Mesothelial cell of epicardium (in vitro differentiated cells): Measurements from ENCODE around the gene LGALS1. TPM values are rescaled to one million over a fixed set of nuclear protein-coding genes. Genes with fewer than 3 reads are reported as not detected.

Experiments used
- DNase-seq, 2 experiments: peaks; one replicate each; pipeline ENCODE4 v3.0.0; 2021; ENCODE audit warnings: low spot score in 2 of 2; ENCODE audit not compliant: unreplicated experiment in 2 of 2
- H3K27ac Mint-ChIP-seq: 2 replicates; pipeline ENCODE4 v1.8.0; 2021; ENCODE audit warnings: mixed read lengths
- H3K27me3 Mint-ChIP-seq: 2 replicates; pipeline ENCODE4 v1.8.0; 2021; ENCODE audit warnings: low read depth, mixed read lengths
- H3K36me3 Mint-ChIP-seq: 2 replicates; pipeline ENCODE4 v1.8.0; 2021; ENCODE audit warnings: mixed read lengths
- H3K4me1 Mint-ChIP-seq: 2 replicates; pipeline ENCODE4 v1.8.0; 2021; ENCODE audit warnings: mixed read lengths
- H3K4me3 Mint-ChIP-seq: 2 replicates; pipeline ENCODE4 v1.8.0; 2021; ENCODE audit warnings: mild to moderate bottlenecking, moderate library complexity, mixed read lengths
- H3K9me3 Mint-ChIP-seq: 2 replicates; pipeline ENCODE4 v1.8.0; 2021; ENCODE audit warnings: mixed read lengths
- CTCF ChIP-seq: fragments of 200-600 bp; sonication (generic); IDR thresholded peaks from one replicate; pipeline ENCODE4 v1.5.0; 2021; ENCODE audit warnings: antibody characterized with exemption; ENCODE audit not compliant: unreplicated experiment
- total RNA-seq: library from RNA; stranded (reverse); gene quantifications from 3 replicates; pipeline ENCODE4 v1.2.1, GENCODE V29; 2021

Gene LGALS1
- total RNA-seq, 1 donor from 2014 or later = 238 TPM

GRCh38 chr22:37701141-37701786, 25.8 kb downstream of the LGALS1 start:
- Mint-ChIP-seq H3K4me1 (peaks cover 9% of the 10 kb centered on the region), H3K27me3 (no peaks in the 10 kb centered on the region), H3K4me3 (no peak overlapping the region), H3K27ac (no peak overlapping the region), H3K36me3 (peaks cover 9% of the 10 kb centered on the region), H3K9me3 (no peaks in the 10 kb centered on the region)
- no peak for DNase-seq
- TF ChIP-seq CTCF = no peak

GRCh38 chr22:37703906-37704305, 28.5 kb downstream of the LGALS1 start:
- H3K4me1 Mint-ChIP-seq = no peaks in the 10 kb centered on the region
- no peak overlapping the region for H3K4me3 Mint-ChIP-seq
- no peaks in the 10 kb centered on the region for H3K9me3 Mint-ChIP-seq
- H3K27ac Mint-ChIP-seq = no peak overlapping the region
- no peaks in the 10 kb centered on the region for H3K27me3 Mint-ChIP-seq
- no peak for TF ChIP-seq CTCF
- DNase-seq = no peak
- peaks cover 11% of the 10 kb centered on the region for H3K36me3 Mint-ChIP-seq

GRCh38 chr22:37704645-37705044, 29.2 kb downstream of the LGALS1 start:
- Mint-ChIP-seq H3K36me3 (peaks cover 12% of the 10 kb centered on the region), H3K9me3 (peaks cover under 1% of the 10 kb centered on the region), H3K27ac (no peak overlapping the region), H3K27me3 (no peaks in the 10 kb centered on the region), H3K4me3 (no peak overlapping the region), H3K4me1 (no peaks in the 10 kb centered on the region)
- no peak for DNase-seq
- no peak for TF ChIP-seq CTCF

GRCh38 chr22:37705205-37705604, 29.8 kb downstream of the LGALS1 start:
- no peaks in the 10 kb centered on the region for H3K27me3 Mint-ChIP-seq
- peaks cover 15% of the 10 kb centered on the region for H3K36me3 Mint-ChIP-seq

GRCh38 chr22:37708580-37709444, 33.4 kb downstream of the LGALS1 start:
- no peak for TF ChIP-seq CTCF
- DNase-seq = no peak
- Mint-ChIP-seq H3K36me3 (peaks cover 10% of the 10 kb centered on the region), H3K4me1 (no peaks in the 10 kb centered on the region), H3K27me3 (no peaks in the 10 kb centered on the region), H3K9me3 (peaks cover 4% of the 10 kb centered on the region), H3K27ac (no peak overlapping the region), H3K4me3 (no peak overlapping the region)

More at GRCh38 chr22:37705205-37705604, 29.8 kb downstream of the LGALS1 start:
- H3K9me3 Mint-ChIP-seq = peaks cover 4% of the 10 kb centered on the region
- no peak for TF ChIP-seq CTCF
- no peak overlapping the region for H3K27ac Mint-ChIP-seq
- H3K4me1 Mint-ChIP-seq = no peaks in the 10 kb centered on the region
- no peak overlapping the region for H3K4me3 Mint-ChIP-seq
- no peak for DNase-seq
